Kidney (tissue), 14 donors: Measurements from ENCODE around the gene GATA1. TPM values are rescaled to one million over a fixed set of nuclear protein-coding genes. Genes with fewer than 3 reads are reported as not detected.

Experiments
- DNase-seq, 5 donors: peaks; one replicate each; pipeline ENCODE4 v3.0.0-alpha.2; 2013 to 2020
- FAIRE-seq: peaks from 2 replicates; lab custom pipeline; 2012; peaks lifted over from hg19 to GRCh38; lab: Jason Lieb, UNC
- H3K27ac ChIP-seq, 2 donors: one replicate each; pipeline ENCODE4 v1.7.0; 2013; ENCODE audit warnings: low read depth in 2 of 2, low read length in 2 of 2, inconsistent platforms in 1 of 2
- H3K27me3 ChIP-seq: one replicate; pipeline ENCODE4 v1.7.1; 2013; ENCODE audit warnings: low read length, inconsistent platforms; ENCODE audit not compliant: control insufficient read depth, insufficient read depth
- H3K36me3 ChIP-seq, 3 donors: one replicate each; pipeline versions ENCODE4 v1.7.0 to v1.7.1; 2013; ENCODE audit warnings: low read length in 3 of 3, control low read depth in 1 of 3, inconsistent platforms in 1 of 3; ENCODE audit not compliant: insufficient read depth in 3 of 3, control insufficient read depth in 2 of 3
- H3K4me1 ChIP-seq, 3 donors: one replicate each; pipeline versions ENCODE4 v1.7.0 to v1.7.1; 2013; ENCODE audit warnings: low read length in 3 of 3, inconsistent platforms in 1 of 3, low read depth in 1 of 3; ENCODE audit not compliant: control insufficient read depth in 2 of 3, insufficient read depth in 2 of 3
- H3K4me3 ChIP-seq, 3 donors: one replicate each; pipeline versions ENCODE4 v1.7.0 to v1.8.1; 2013; ENCODE audit warnings: low read length in 3 of 3, control low read depth in 1 of 3, inconsistent platforms in 1 of 3
- H3K9ac ChIP-seq, 3 donors: one replicate each; pipeline versions ENCODE4 v1.7.0 to v1.7.1; 2013; ENCODE audit warnings: low read length in 3 of 3, control low read depth in 1 of 3, inconsistent platforms in 1 of 3
- H3K9me3 ChIP-seq, 3 donors: one replicate each; pipeline versions ENCODE4 v1.7.0 to v1.7.1; 2013; ENCODE audit warnings: low read length in 3 of 3, control low read depth in 1 of 3, inconsistent platforms in 1 of 3; ENCODE audit not compliant: control insufficient read depth in 2 of 3, insufficient read depth in 1 of 3
- CTCF ChIP-seq: IDR thresholded peaks from 3 replicates; pipeline ENCODE4 v1.5.1; 2012; ENCODE audit warnings: mild to moderate bottlenecking, moderate library complexity, borderline replicate concordance; ENCODE audit not compliant: insufficient read depth; ENCODE audit errors: extremely low read depth
- intact Hi-C: fragments of 100-400 bp; cut with DNase I; formaldehyde crosslinking; loops from one replicate; pipeline ENCODE4 v1.11.1; 2022
- polyA plus RNA-seq: library from polyadenylated mRNA; stranded (reverse); fragments of 350-450 nt; fragmentation: Illumina TruSeq; extraction: RNeasy Lipid Tissue Mini Kit (QIAGEN cat#74804); gene quantifications from one replicate; pipeline ENCODE4 v1.2.3, GENCODE V29; 2014; ENCODE audit warnings: low read depth, low replicate concordance; ENCODE audit not compliant: insufficient read depth
- total RNA-seq: library from RNA; stranded (reverse); fragmentation: NEBNext Ultra II Directional; extraction: Animal tissue kit (Norgen Biotek cat#: 25700); gene quantifications from one replicate; pipeline ENCODE4 v1.2.1, GENCODE V29; 2021
- donor health status: control.
- donor health status: control.
- donor health status: control.
- donor health status: control.
- donor health status: control.
- donor health status: DM: yes; HTN: yes; CAD: no.
- donor health status: Normal renal cell carcinoma (clear cell type).

The GATA1 gene
- total and polyA plus RNA-seq, 2 donors from 2014 or later, result 0.60 TPM; not detected in 1

- Histone ChIP-seq H3K9ac (no peak overlapping the region), H3K36me3 (no peaks in the 10 kb centered on the region), H3K27me3 (peaks cover 2% of the 10 kb centered on the region), H3K4me1 (peaks cover 0 to 7% (median 0%) of the 10 kb centered on the region in 3 donors), H3K27ac (no peak overlapping the region), H3K4me3 (no peak overlapping the region), H3K9me3 (no peaks in the 10 kb centered on the region)
- TF ChIP-seq CTCF, result no peak
- intact Hi-C loops, result no loop called here
- FAIRE-seq, result no peak
- DNase-seq, result no peak
These were observed 44.9 kb downstream of the GATA1 start for GRCh38 chrX:48831136-48831908.

DNA sequence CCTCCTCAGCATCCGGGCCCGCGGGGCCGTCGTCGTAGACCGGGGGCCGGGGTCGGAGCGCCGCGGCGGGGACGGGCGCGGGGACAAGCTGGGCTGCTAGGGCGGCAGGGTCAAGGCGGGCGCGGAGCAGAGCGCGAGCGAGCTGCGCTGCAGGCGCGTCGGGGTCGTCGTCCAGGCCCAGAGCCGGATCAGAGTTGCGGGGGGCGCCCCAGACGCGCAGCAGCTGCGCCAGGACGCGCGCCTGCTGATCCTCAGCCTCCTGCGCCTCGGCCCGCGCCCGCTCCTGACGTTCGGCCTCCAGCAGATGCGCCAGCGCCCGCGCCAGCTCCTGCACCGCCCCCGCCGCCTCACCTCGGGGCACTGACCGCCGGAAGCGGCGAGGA lies 45.5 kb downstream of the GATA1 start:
- DNase-seq (peak in 1 of 5 donors; percentile 23), FAIRE-seq (no peak)
- H3K9me3 ChIP-seq, result no peaks in the 10 kb centered on the region
- H3K9ac ChIP-seq, result no peak overlapping the region
- no peak overlapping the region for H3K27ac ChIP-seq
- H3K27me3 ChIP-seq, result peaks cover 2% of the 10 kb centered on the region
- TF ChIP-seq CTCF, result no peak
- peaks cover 0 to 7% (median 0%) of the 10 kb centered on the region in 3 donors for H3K4me1 ChIP-seq
- intact Hi-C loops, result no loop called here
- H3K4me3 ChIP-seq, result no peak overlapping the region
- no peaks in the 10 kb centered on the region for H3K36me3 ChIP-seq

- H3K9me3 ChIP-seq, result no peaks in the 10 kb centered on the region
- H3K36me3 ChIP-seq, result no peaks in the 10 kb centered on the region
- FAIRE-seq, result peak; percentile 59
- no peak overlapping the region for H3K27ac ChIP-seq
- H3K9ac ChIP-seq, result no peak overlapping the region
- peaks cover 2% of the 10 kb centered on the region for H3K27me3 ChIP-seq
- peaks cover 0 to 7% (median 0%) of the 10 kb centered on the region in 3 donors for H3K4me1 ChIP-seq
- no peak for DNase-seq
- no peak for TF ChIP-seq CTCF
- H3K4me3 ChIP-seq, result no peak overlapping the region
- intact Hi-C loops, result no loop called here
These were observed 47.2 kb downstream of the GATA1 start for GRCh38 chrX:48833542-48834138.
